ENCODE results near the gene RPL27.
A peak's percentile ranks its signal among the peaks of the same experiment; 100 is the strongest.
"Not testable (repeated sequence)": the region's sequence is repeated elsewhere in the genome, so short reads cannot be mapped to it uniquely, and the experiment has no call there.

The RPL27 gene

DNA sequence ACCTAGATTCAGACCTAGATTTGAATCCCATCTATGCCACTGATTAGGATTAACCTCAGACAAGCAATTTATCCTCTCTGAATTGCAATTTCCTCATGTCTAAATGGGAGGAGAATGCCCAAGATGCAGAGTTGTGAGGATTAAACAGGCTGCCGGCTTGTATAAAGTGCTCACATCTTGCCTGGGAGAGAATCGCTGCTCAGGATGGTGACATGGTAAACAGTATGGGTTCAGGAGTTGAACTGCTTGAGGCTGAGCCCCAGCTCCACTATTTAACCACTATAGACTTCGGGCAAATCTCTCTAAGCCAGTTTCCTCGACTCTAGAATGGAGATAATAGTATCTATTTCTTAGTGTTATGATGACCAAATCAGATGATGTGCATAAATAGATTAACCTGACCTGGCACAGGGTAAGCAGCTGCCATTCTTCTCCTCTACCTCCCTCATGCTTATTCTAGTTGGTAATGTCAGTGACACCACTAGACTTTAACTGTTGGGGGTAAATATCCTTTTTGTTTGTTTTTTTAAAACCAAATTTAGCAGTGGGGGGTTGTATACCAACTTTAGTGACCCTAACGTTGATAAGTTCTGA, 732 bp upstream of the RPL27 start:
- peak; percentile 74 for DNase-seq

DNA sequence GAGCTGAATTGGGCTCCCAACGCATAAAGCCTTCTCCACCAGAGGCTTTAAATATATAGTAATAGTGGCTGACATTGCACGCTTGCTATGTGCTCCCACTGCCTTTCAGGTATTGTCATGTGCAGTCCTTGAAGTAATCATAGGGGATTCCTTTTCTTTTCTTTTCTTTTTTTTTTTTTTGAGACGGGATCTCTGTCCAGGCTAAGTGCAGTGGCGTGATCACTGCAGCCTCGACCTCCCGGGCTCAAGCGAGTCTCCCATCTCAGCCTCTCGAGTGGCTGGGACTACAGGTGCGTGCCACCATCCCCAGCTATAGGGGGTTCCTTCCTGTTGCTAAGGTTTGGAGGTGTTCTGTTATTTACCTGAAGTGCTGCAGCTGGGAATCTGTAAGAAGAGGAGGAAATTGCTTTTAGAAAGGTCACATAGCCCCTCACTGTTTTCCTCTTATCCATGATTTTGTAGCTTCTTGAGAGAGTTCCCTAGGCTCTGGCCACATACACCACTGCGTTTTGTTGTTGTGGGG, 845 bp downstream of the RPL27 start:
- no peak for DNase-seq

DNA sequence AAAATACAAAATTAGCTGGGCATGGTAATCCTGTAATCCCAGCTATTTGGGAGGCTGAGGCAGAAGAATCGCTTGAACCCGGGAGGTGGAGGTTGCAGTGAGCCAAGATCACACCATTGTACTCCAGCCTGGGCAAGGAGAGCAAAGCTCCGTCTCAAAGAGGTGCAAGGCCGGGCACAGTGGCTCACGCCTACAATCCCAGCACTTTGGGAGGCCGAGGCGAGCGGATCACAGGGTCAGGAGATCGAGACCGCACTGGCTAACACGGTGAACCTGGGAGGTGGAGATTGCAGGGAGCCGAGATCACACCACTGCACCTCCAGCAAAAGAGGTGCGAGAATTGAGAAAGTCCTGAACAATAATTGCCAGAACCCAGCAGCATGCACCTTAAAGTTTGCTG, 2.7 kb downstream of the RPL27 start:
- not testable (repeated sequence) for DNase-seq

DNA sequence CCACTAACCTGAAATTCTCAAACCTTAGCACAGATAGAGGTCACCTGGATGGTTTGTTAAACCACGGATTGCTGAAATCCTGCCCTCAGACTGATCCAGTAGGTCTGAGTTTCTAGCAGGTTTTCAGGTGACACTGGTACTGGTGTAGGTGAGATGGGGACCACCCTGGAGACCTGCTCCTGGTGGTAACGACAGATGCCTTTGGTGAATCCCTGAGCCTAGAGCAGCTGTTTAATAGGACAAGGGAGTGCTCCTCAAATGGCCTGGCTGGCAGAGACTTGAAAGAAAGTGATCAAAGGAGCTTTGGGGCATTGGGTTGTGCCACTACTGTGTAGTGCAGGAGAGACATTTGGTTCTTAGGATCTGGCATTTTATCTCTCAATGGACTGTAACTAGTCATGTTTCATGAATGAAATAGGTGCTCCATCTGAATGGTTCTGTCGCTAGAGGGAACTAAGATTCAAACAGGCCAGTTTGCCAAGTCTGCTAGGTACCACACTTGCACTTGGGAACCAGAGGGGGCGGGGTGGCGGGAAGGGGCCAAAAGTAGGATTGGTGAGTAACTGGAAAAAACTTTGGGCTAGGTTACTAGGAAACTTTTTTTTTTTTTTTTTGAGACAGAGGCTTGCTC, 5.4 kb downstream of the RPL27 start:
- peak; percentile 34 for DNase-seq

DNA sequence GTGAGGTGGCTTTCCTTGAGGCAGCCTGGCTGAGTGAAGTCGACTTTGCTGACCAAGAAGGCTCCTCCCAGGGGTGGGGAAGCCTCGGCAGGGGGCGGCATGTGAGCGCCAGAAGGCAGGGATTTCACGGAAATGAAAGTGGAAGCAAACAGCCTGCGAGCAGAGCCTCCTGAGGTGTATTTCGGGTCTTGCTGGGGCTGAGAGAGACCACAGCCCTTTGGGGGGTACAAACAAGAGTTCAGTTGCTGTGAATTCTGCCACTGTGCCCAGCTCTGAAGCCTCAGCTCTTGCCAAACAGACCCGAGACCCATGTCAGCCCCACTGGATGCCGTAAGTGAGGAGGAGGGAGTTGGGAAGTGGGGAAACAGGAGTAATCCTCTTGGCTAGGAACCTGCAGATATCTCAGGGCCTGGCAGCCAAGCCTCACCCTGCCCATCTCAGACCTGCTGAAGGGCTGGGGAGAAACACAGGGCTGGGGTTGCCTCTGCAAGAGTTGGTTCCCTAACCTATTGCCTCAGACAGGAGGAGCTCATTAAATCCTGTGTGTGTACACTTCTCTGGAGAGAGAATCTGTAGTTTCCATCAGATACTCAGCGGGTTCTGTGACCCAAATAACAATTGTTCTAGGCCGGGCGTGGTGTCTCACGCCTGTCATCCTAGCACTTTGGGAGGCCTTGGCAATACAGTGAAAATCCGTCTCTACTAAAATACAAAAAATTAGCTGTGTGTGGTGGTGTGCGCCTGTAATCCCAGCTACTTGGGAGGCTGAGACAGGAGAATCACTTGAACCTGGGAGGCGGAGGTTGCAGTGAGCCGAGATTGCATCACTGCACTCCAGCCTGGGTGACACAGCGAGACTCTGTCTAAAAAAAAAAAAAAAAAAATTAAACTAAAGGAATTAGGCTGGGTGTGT, 8.7 kb downstream of the RPL27 start, which contains the start of gene IFI35:
Gene IFI35 (plus strand): TSS at position 146 of the 913 bp plus-strand sequence. CDS start 164 bp downstream, at position 310.
- DNase-seq, result peak; percentile 94

DNA sequence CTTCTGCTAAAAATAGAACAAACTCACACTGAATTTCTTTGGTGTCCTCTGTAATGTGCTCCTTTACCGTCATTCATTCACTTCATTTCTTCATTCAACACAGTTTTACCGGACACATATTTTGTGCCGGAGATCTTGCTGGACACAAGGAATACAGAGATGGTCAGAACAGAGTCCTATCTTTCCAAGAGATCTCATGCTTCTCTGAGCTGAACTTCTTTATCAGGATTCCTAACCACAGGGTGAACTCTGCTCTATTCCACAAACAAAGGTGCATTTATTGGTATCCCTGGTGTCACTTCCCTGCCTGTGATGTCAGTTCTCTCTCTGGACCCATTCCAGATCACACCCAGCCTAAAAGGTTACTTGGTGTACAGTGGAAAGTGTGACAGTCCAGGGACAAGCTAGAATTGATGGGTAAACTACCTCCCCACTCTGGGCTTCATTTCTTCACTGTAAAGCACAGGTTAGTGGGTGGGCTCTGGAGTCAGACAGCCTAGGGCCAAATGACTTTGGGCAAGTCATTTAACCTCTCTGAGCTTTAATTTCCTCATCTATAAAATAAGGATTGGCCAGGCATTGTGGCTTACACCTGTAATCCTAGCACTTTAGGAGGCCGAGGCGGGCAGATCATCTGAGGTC, 12.6 kb downstream of the RPL27 start:
- DNase-seq, result peak; percentile 37

DNA sequence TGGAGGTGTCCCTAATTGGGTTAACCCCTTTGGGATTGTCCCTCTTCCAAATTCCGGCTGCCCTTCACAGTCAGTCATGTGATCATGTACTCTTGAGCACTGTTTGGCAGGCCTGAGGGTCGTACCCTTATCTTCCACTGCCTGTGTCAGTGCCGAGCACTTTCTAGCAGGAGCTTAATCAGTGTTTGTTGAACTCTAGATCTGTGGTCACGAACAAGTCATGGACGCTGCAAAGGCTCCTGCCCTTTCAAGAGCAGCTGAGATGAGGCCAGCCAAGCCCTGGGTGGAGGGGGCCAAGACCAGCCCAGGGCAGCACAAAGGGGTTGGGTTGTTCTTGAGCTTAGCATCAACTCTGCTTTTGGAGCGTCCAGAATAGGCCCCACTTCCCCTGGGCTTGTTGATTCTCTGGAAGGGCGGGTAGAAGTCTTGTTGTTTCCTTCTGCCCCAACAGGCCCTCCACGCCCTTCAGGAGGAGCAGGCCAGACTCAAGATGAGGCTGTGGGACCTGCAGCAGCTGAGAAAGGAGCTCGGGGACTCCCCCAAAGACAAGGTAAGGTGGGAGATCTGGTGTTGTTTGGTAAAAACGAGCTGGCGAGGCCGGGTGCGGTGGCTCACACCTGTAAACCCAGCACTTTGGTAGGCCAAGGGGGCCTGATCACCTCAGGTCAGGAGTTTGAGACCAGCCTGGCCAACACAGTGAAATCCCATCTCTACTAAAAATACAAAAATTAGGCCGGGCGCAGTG, 13.7 kb downstream of the RPL27 start:
- peak; percentile 48 for DNase-seq

DNA sequence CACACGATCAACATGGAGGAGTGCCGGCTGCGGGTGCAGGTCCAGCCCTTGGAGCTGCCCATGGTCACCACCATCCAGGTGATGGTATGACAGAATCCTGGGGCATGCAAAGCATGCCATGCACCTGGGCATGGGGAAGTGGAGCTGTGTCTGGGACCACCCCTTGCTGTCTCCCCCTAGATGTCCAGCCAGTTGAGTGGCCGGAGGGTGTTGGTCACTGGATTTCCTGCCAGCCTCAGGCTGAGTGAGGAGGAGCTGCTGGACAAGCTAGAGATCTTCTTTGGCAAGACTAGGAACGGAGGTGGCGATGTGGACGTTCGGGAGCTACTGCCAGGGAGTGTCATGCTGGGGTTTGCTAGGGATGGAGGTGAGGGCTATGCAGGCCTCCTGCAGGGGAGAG, 15.1 kb downstream of the RPL27 start:
- no peak for DNase-seq

DNA sequence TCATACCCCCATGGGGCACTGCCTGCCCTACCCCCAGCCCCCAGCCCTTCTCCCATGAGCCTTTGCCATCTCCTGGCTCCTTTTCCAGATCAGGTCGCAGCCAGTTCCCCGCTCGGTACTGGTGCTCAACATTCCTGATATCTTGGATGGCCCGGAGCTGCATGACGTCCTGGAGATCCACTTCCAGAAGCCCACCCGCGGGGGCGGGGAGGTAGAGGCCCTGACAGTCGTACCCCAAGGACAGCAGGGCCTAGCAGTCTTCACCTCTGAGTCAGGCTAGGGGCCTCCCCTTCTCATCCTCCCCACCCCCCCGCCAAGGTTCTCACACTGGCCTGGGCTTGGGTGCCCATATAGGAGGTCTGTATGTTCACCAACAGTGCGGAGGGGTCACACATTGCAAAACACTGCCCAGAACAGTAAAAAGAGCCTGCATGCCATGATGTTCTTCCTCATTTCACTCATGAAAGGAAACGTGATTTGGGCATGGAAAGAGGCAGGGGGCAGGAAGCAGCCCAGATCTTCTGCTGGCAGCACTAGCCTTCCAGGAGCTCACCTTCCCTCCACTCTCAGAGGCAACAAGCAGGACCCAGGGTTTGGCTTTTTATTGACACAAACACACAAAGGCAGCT, 15.9 kb downstream of the RPL27 start:
- peak; percentile 48 for DNase-seq

DNA sequence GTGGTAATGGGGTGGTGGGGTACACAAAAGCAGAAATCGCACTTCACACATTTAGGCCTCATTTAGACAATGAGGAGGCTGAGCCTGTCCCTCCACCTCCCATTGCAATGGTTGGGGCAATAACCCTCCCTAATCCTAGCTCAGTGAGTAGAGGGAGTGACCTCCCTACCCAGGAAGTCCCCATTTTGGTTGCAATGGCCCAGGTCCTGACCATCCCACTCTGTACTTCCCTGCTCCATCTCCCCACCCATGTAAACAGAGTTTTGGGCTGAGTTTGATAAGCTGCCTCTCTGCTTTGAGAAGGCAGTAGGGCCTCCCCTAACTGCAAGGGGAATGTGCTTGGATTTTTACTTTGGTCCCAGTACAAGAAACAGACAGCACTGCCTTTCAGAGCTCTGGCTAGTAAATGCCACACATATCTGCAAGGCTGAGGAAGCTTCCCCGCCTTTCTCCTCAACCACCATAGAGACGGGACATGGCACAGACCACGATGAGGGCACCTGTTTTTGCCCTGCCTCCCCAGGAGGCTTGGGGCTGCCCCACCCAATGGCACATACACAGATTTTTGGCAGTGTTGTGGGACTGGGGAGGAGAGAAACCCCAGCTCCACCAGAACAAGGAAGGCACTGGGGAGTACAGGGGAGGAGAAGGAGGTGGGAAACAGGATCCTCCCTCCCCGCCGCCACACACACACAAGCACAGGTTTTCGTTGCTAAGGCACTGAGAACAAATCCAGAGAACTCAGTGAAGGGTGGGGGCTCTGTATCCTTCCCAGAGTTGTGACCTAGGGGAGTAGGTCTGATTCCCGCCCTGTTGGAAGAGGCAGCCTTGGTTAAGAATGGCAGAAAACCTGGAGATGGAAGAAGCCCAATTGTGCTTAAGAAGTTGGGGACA, 16.7 kb downstream of the RPL27 start:
- peak; percentile 48 for DNase-seq

DNA sequence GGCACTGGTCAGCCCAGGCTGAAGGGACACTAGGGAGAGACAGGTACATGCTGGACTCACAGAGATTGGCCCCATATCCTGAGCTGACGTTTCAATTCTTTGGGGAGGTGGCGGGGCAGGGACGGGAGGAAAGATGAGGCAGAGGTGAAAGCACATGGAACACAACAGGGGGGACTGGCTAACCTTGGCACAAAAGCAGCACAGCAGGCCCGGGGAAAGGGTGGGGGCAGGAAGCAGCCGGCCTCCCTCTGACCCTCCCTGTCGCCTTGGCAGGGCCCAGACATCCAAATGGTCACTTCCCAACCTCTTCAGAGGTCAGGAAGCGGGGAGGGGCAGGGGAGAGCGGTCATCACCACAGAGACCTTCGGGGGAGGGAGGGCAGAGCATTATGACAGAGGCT, 17.4 kb downstream of the RPL27 start:
- DNase-seq, result no peak

DNA sequence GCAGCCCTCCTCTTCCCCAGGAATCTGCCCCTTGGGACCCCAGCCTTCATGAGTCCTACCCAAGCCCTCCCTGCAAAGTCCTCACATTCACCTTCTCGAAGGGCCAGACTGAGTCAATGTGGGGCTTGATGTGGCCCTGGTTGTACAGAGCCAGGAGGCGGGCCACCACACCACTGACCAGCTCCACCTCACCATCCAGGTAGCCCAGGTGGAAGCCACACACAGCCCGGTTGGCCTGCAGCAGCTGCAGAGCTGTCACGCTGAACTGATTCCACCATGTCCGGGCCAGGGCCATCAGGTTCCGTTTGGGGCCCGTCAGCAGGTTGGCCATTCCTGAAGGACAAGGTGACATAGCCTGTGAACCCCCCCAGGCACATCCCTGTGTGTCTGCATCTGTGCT, 18.0 kb downstream of the RPL27 start:
- no peak for DNase-seq

DNA sequence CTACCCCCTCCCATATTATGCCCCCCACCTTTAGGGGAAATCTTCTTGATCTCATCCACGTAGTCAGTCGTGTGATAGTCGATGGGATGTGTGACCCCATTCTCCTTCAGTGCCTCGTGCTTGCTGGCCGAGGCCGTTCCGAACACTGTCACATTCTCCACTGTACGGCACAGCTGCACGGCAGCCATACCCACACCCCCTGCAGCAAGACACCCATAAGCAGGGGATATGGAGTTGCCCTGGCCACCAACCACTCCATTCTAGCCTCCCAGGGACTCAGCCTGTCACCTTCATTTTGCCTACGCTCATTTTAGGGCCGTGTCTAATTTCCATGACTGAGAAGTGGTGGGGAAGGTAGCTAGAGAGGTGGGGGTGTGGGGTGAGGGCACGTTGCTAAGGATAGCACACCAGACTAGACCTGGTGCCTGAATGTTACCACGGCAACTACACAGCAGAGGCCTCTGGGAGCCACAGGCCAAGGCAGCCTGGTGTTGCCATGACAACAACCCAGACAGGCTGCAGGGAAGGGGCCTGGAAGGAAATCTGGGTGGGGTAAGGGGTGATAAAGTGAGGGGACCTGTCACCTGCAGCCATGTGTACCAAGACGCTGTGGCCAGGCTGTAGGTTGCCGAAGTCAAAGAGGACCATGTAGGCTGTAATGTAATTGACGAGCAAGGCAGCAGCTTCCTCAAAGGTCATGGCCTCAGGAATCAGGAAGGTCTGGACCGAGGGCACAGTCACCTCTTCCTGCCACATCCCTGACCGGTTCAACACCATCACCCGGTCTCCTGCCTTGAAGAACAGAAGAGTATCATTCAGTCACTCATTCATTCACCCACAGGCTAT, 20.0 kb downstream of the RPL27 start:
- no peak for DNase-seq

DNA sequence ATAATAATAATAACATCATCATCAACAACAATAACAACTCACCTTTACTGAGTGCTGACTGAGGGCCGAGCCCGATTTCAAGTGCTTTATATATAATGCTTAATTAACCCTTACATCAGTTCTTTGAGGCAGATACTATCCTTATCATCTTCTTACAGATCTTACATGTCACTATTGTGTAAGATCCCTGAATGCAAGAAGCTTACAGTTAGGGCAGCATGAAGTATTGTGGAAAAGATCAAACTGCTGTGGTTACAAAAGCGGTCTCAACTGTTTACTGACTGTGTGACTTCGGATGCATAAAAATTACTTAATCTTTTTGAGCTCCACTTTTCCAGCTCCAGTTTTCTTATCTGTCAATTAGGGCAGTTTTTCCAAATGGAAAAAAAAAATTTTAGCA, 20.7 kb downstream of the RPL27 start:
- peak; percentile 78 for DNase-seq

DNA sequence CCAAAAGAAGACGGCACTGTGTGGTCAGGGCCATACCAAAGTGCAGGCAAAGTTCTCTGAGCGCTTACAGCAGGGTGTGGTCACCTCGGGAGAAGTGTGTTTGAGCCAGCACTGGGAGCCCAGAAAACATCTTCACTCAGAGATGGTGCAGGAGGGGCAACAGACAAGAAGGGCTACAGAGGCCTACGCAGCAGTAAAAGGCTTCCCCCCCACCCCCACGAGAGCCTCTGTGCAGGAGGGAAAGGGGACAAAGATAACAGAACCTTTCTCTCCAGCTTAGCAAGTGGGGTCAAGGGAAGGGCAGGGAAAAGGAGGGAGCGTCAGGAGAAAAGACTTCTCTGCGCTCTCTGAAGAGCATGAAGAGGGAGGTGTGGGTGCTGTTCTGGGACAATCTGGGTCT, 21.2 kb downstream of the RPL27 start:
- peak; percentile 69 for DNase-seq

DNA sequence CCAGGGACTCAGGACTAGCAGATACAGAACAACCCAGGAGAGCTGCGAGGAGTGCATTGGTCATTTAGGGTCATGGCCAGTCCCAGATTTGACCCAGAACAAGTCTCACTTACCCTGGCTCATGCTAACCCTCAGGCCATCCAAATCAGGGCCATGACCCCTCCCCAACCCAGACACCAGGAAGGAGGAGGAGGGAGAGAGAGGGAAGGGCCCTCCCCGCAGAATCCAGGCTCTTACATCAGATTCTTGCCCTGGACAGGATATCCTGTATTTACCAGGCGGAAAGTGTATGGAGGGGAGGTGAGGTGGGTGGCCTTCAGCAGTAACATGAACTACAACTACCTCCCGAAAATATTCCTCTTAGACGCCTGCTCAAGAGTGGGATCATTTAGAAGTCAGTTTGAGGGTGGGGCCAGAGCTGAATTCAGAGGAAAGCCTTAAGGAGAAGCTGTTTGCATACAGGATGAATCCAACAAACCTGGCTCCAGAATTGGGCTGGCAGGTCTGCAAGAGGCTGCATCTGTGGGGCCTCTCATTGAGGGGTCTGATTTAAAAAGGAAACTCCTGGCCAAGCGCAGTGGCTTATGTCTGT, 21.9 kb downstream of the RPL27 start:
- DNase-seq, result peak; percentile 24

DNA sequence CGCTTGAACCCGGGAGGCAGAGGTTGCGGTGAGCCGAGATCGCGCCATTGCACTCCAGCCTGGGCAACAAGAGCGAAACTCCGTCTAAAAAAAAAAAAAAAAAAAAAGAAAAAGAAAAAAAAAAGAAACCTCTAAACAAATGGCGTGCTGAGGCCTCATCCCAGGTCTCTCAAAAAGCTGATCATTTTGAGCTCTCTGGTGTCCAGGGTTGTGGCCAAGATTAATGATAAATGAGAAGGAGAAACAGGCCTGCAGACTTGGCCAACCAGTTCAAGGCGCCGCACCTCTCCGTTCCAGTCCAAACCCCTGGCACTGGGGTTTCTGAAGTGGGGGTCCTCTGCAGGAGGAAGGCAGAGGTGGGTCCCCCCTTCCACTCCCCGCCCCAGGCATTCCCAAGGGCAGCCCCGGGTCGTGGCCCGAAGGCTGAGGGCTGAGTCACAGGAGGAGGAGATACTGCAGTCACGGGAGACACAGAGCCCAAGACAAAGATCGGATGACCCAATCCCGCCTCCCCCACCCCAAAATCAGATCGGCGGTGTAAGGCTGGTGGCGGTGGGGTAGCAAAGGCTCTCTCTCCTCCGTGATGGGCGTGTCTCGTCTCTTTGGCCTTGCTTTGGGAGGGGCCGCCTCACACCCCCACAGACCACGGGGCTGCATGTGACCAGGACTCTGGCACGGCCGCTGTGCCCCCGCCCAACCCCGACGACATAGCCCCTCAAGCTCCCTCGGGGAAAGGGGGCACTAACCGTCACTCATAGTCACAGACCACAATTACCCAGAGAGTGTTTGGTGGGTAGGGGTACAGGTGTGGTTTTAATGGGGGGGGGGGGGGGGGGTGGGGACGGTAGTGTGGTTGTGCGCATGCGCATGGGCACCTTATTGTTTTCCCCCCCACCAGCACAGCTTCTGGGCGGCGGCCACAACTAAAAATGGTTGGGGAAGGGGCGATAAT, 22.8 kb downstream of the RPL27 start:
- peak; percentile 98 for DNase-seq
